Fibroblast of skin of right biceps (primary cell): Measurements from ENCODE around the gene CHST15.

Experiments
- DNase-seq: peaks from one replicate; pipeline ENCODE4 v3.0.0-alpha.2; 2013

The CHST15 gene

GRCh38 chr10:124079864-124080263 lies 13.5 kb downstream of the CHST15 start:
- no peak for DNase-seq

- no peak for DNase-seq
Measured at GRCh38 chr10:124078714-124079113, 14.7 kb downstream of the CHST15 start.

- DNase-seq, result no peak
Measured at GRCh38 chr10:124078028-124078427, 15.4 kb downstream of the CHST15 start.

- DNase-seq, result no peak
Measured at GRCh38 chr10:124077208-124077993, 16.0 kb downstream of the CHST15 start.

- DNase-seq, result no peak
Measured at GRCh38 chr10:124076148-124076733, 17.2 kb downstream of the CHST15 start.

- no peak for DNase-seq
Measured at GRCh38 chr10:124075231-124075955, 18.0 kb downstream of the CHST15 start.

- DNase-seq, result no peak
Measured at GRCh38 chr10:124074501-124075109, 18.8 kb downstream of the CHST15 start.

GRCh38 chr10:124073978-124074377 lies 19.4 kb downstream of the CHST15 start:
- DNase-seq, result no peak

- DNase-seq, result no peak
Measured at GRCh38 chr10:124072541-124072940, 20.9 kb downstream of the CHST15 start.

GRCh38 chr10:124072106-124072505 lies 21.3 kb downstream of the CHST15 start:
- DNase-seq, result no peak

GRCh38 chr10:124071141-124071540 lies 22.3 kb downstream of the CHST15 start:
- DNase-seq, result no peak

- no peak for DNase-seq
Measured at GRCh38 chr10:124070666-124071065, 22.7 kb downstream of the CHST15 start.

- DNase-seq, result no peak
Measured at GRCh38 chr10:124069341-124070264, 23.8 kb downstream of the CHST15 start.

- no peak for DNase-seq
Measured at GRCh38 chr10:124068929-124069328, 24.5 kb downstream of the CHST15 start.

- DNase-seq, result no peak
Measured at GRCh38 chr10:124067825-124068400, 25.5 kb downstream of the CHST15 start.

GRCh38 chr10:124066781-124067714 lies 26.4 kb downstream of the CHST15 start:
- no peak for DNase-seq

GRCh38 chr10:124066126-124066700 lies 27.2 kb downstream of the CHST15 start:
- no peak for DNase-seq

GRCh38 chr10:124065382-124066125 lies 27.8 kb downstream of the CHST15 start:
- no peak for DNase-seq

GRCh38 chr10:124064676-124065075 lies 28.7 kb downstream of the CHST15 start:
- no peak for DNase-seq
